PC-9 (cell line): ENCODE data around the gene SMIM21.

Experiments used
- EZH2 ChIP-seq: fragments of 200-600 bp; sonication (generic); IDR thresholded peaks from 2 replicates; pipeline ENCODE4 v1.8.0; 2017; ENCODE audit warnings: antibody characterized with exemption, low read depth
- TF ChIP-seq, protein P1 (sequence below): fragments of 200-600 bp; sonication (generic); conservative IDR thresholded peaks from 2 replicates; pipeline ENCODE4 v1.6.1; 2017; ENCODE audit warnings: mixed run types, antibody characterized with exemption, mild to moderate bottlenecking, moderate library complexity

DNA sequence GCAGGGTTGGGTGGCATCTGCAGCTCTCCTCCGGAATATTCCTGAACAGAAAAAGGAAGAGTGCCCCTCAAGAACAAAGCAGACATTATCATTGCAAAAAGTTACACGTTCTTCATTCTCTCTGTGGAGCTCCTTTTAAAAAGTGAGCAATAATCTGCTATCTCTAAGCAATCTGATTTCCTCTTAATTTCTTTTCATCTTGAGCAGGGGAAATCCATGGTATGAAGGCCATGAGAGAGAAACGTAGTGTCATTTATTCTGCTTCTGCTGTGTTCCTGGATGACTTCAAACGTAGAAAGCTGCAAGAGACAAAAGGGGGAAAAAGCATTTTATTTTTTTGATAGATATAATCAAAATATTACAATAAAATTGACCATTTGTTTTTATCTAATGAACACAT is 16.9 kb downstream of the SMIM21 start:
- TF ChIP-seq, protein P1, sequence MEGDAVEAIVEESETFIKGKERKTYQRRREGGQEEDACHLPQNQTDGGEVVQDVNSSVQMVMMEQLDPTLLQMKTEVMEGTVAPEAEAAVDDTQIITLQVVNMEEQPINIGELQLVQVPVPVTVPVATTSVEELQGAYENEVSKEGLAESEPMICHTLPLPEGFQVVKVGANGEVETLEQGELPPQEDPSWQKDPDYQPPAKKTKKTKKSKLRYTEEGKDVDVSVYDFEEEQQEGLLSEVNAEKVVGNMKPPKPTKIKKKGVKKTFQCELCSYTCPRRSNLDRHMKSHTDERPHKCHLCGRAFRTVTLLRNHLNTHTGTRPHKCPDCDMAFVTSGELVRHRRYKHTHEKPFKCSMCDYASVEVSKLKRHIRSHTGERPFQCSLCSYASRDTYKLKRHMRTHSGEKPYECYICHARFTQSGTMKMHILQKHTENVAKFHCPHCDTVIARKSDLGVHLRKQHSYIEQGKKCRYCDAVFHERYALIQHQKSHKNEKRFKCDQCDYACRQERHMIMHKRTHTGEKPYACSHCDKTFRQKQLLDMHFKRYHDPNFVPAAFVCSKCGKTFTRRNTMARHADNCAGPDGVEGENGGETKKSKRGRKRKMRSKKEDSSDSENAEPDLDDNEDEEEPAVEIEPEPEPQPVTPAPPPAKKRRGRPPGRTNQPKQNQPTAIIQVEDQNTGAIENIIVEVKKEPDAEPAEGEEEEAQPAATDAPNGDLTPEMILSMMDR, result no peak
- TF ChIP-seq EZH2, result no peak
